Hindlimb muscle (tissue), 1 donor: ENCODE data around the gene BMP3. TPM values are rescaled to one million over a fixed set of nuclear protein-coding genes. Genes with fewer than 3 reads are reported as not detected.

ENCODE experiments used
- DNase-seq: peaks from one replicate; pipeline ENCODE4 v3.0.0-alpha.2; 2013
- polyA plus RNA-seq: library from polyadenylated mRNA; unstranded; fragments of 120-200 nt; gene quantifications from one replicate; pipeline ENCODE4 v1.2.1, GENCODE V29; 2013; ENCODE audit not compliant: insufficient read length

BMP3 gene
- polyA plus RNA-seq, 1 donor: 0.34 TPM

DNA sequence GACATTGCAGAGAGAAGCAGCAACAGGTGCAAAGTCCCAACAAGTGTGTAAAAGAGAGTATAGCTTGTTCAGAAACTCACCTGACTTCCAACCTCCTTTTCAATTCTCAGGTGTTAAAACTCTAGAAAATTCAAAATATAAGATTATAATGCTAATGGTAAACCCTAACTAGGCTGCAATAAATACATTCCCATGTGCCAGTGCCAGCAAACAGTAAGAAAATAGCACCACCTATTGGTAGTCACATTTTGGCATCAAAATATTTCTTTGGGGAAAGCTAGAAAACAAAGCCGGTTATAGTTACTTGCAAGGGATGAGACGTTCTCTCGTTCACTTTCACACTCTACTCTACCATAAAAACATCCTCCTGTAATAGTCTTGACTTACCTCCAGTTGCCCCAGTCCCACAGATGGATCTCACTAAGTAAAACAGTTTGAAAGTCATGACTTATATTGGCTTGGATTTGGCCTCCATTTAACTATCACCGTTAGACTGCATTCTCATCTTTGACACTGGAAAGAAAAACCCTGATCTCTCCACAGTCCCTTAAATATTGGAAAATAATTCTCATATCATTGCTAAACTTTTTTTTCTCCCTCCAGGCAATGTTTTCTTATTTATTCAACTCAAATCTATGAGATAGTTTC, 9.6 kb downstream of the BMP3 start:
- DNase-seq: peak; percentile 76

DNA sequence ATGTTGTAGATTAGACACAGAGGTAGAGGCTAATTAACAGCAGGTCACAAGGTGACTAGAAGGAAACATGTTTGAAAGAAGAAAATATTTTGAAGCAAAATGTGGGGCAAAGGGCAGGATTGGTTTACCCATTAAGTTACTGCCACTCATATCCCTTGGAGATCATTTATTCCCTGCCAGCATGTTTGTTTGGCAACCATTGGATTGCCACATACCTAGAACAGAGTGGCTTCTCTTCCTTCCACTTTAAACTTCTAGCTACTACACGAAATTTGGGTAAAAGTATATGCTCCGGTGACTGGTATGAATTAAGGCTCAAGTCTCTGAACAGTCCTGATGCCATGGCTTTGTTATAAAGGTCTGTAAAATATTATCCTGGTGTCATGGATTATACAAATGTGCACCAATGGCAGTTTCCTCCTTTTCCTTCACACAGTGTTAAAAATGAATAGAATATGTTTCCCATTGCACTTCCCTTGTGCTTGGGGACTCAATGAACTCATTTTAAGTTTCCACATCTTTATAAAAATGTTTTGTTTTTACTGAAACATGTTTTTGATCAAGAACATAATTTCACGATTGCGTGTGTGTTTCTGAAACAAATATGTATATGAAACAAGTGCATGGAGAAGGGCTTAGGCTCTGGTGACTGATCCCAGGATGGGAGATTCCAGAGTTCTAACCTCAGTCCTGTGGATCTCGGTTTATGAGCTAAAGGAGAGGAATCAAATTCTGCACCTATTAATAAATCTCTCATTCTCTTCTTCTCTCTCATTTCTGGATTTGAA, 12.3 kb downstream of the BMP3 start:
- DNase-seq: no peak

GRCh38 chr4:81049330-81049729, 18.8 kb downstream of the BMP3 start:
- DNase-seq: peak; percentile 80

DNA sequence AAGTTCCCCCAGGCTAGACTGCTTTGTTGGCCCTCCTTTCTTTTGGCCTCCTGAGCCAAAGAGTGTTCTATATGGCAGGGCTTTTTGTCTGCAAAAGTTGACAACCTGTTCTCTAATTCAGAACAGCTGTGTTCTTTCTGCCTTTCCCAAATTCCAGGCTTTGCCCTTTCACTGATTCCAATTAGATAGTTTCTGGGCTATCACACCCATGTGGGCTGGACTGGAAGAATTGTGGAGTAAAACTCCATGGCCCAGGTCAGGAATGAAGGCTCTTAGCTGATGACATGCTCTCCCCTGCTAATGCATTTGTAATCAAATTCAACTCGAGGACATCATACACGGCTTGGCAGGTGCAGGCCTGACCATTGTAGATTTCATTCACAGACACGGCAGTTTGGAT, 19.4 kb downstream of the BMP3 start:
- peak; percentile 62 for DNase-seq

DNA sequence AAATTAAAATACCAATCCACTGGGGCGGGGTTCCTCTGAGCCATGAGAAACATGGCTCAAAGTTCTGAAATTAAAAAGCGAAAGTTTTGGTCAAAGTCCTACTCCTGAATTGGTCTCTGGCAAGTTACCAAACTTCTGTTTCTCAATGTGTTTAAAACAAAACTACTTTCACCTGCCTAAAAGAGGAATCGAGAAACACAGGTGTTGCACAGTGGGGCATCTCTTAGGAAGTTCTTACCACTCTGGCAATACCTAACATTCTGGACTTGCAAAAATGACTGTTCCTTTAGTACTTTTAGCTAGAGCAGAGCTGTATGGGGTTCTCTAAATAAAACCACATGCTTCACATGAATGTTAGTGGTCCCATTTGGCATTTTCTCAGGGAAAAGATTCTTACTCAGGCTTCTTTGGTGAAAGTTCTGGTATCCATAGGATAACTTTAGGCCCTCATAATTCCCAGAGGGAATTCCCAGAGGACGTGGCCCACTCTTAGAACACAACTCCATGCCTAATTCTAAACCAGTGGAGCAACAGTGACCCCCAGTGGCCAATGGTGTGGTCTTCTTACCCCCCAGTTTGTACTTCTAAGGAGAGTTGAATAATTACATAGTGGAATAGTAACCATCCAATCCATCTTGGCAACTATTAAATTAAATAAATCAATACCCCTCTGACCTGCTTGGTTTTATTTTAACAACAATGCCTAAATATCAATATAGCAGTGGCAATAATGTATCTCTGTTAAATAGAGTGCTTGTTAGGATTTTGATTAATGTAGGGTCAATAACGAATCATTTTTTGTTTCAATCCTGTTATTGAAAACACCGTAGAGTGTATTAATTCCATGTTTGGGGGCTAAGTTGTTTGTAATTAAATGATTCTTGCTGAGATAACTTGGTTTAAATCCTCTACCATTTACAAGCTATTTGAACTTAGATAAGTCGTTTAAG, 21.9 kb downstream of the BMP3 start:
- no peak for DNase-seq

GRCh38 chr4:81058621-81059020, 28.1 kb downstream of the BMP3 start:
- DNase-seq: no peak

GRCh38 chr4:81060587-81061343, 30.3 kb downstream of the BMP3 start:
- no peak for DNase-seq

DNA sequence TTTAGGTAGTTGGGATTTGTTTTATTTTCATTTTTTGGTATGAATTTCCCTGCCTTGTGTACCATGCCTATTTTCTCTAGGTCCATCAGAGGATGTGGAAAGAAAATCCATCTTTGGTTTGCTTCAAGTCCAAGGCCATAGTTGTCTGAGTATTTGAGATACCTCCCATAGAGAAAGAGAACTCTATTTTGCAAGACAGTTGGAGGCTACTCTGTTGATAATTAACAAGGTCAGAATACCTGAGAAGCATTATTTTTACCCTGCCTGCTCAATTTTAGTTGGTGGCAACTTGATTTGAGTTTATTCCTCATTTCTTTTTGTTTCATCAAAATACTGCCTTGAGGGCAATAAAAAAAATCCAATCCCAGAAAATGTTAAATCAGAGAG, 30.8 kb downstream of the BMP3 start:
- DNase-seq: no peak

- no peak for DNase-seq
These were observed 31.5 kb downstream of the BMP3 start for GRCh38 chr4:81062001-81062400.

- DNase-seq: no peak
These were observed 34.9 kb downstream of the BMP3 start for GRCh38 chr4:81065446-81065845.

- DNase-seq: peak; percentile 71
These were observed 39.3 kb downstream of the BMP3 start for GRCh38 chr4:81069706-81070331.

DNA sequence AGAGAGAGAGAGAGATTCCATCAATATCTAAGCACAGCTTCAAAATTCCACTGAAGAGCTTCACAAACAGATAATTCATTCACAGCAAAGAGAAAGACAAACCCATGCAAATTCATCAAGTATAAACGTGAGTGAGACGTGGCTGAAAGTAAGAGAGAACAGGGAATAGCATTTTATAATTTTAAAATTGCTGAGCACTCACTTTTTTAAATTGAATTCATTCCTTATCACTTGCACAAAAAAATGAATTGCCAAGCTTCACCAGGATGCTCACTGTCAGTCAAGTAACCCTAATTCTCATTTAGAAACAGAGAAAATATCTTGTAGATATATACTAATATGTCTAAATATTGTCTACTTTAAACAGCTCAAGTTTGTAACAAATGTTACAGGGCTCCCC, 40.5 kb downstream of the BMP3 start:
- DNase-seq: no peak

DNA sequence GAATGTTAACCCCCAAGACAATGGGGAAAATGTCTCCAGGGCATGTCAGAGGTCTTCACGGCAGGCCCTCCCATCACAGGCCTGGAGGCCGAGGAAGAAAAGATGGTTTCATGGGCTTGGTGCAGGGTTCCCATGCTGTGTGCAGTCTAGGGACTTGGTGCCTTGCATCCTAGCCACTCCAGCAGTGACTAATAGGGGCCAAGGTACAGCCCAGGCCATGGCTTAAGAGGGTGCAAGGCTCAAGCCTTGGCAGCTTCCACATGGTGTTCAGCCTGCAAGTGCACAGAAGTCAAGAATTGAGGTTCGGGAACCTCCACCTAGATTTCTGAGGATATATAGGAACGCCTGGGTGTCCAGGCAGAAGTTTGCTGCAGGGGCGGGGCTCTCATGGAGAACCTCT, 50.6 kb downstream of the BMP3 start:
- no peak for DNase-seq

- no peak for DNase-seq
These were observed 53.5 kb downstream of the BMP3 start for GRCh38 chr4:81084029-81084428.

DNA sequence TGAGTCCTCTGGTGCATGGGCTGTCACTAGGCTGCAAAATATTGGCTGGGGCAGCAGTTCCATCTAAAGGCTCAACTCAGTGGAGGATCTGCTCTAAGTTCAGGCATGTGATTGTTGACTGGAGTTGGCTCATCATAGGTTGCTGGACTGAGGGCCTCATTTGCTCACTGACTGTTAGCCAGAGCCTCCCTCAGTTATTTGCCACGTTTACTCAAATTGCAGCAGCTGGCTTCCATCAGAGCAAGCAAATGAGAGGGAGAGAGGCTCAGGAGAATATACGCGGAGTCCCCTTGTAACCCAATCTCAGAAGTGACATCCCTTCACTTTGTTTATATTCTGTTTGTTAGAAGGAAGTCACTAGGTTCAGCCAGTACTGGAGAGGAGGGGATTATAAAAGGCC, 54.1 kb downstream of the BMP3 start:
- no peak for DNase-seq

- no peak for DNase-seq
These were observed 54.8 kb downstream of the BMP3 start for GRCh38 chr4:81085291-81085690.

DNA sequence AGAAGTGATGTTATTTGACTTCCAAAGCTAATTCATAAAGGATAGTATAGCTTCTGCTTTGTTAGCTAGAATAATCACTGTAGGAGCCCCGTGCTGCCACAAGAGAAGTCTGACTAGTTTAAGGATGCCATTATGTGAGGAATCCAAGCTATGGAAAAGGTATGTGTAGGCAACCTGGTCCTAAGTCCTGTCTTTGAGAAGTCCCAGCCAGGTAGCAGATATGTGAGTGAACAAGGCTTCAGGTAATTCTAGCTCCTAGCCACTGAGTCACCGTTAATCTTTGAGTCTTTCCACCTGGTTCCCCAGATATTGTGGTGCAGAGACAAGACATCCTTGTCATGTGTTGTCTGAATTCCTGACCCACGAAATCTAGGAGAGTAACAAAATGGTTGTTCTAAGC, 55.5 kb downstream of the BMP3 start:
- no peak for DNase-seq

- DNase-seq: no peak
These were observed 63.4 kb downstream of the BMP3 start for GRCh38 chr4:81093720-81094401.

DNA sequence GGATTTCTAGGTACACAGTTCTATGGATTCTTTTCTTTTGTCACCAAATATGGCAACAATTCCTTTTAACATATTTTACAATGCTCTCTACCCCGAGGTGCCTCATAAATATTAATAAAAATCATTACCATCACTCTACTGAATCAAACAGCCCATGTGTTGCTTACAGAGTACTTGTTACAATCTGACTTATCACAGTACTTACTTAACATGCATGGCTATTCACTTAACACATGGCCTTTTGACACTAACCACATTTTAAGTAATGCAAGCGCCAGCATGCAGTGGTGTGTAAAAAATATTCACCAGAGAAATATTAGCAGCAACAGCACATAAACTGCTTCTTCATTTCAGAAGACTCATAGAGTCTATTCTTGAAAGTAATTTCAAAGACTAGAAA, 64.9 kb downstream of the BMP3 start:
- DNase-seq: no peak

GRCh38 chr4:81096566-81096965, 66.1 kb downstream of the BMP3 start:
- no peak for DNase-seq

GRCh38 chr4:81102107-81102506, 71.6 kb downstream of the BMP3 start:
- DNase-seq: no peak
